T-helper 2 cell treated with Interferon-gamma antibody and Interleukin-4, amounts not matched to agents 100 ng/mL and 5 ng/mL, for 36 hours (primary cell): ENCODE data around the gene LSG1. TPM values are rescaled to one million over a fixed set of nuclear protein-coding genes. Genes with fewer than 3 reads are reported as not detected.

Source experiments
- intact Hi-C: fragments of 100-400 bp; cut with micrococcal nuclease; formaldehyde crosslinking; loops from one replicate; pipeline ENCODE4 v1.15.1; 2023
- total RNA-seq: library from RNA; stranded (reverse); gene quantifications from 2 replicates; pipeline ENCODE4 v1.2.3, GENCODE V29; 2022

LSG1 gene
- total RNA-seq, 1 donor from 2014 or later: 49.6 TPM

GRCh38 chr3:194659778-194660177 is 12.2 kb downstream of the LSG1 start:
- intact Hi-C loops: no loop called here

GRCh38 chr3:194658477-194659242 is 13.3 kb downstream of the LSG1 start:
- intact Hi-C loops: no loop called here

GRCh38 chr3:194657439-194657838 is 14.6 kb downstream of the LSG1 start:
- intact Hi-C loops: no loop called here

GRCh38 chr3:194654443-194654842 is 17.5 kb downstream of the LSG1 start:
- intact Hi-C loops: no loop called here

- intact Hi-C loops: no loop called here
These were observed 24.2 kb downstream of the LSG1 start for GRCh38 chr3:194647747-194648146.

- intact Hi-C loops: no loop called here
These were observed 29.2 kb downstream of the LSG1 start for GRCh38 chr3:194642769-194643168.

GRCh38 chr3:194640829-194641228 is 31.2 kb downstream of the LSG1 start:
- intact Hi-C loops: no loop called here

- intact Hi-C loops: no loop called here
These were observed 32.9 kb downstream of the LSG1 start for GRCh38 chr3:194638991-194639605.

- intact Hi-C loops: no loop called here
These were observed 34.2 kb downstream of the LSG1 start for GRCh38 chr3:194637541-194638400.

GRCh38 chr3:194637066-194637465 is 34.9 kb downstream of the LSG1 start:
- intact Hi-C loops: no loop called here

- intact Hi-C loops: loop anchor here (5.0 kb wide), 1 partner anchor 39 kb away; the partner anchor contains the start of gene LSG1
These were observed 38.5 kb downstream of the LSG1 start, which contains the start of gene TMEM44 for GRCh38 chr3:194633349-194634004. TMEM44 (minus strand) TSS chr3:194633419; CDS start chr3:194633215, 204 bp downstream.

- intact Hi-C loops: loop anchor here (5.0 kb wide), 1 partner anchor 39 kb away; the partner anchor contains the start of gene LSG1
These were observed 39.1 kb downstream of the LSG1 start for GRCh38 chr3:194632809-194633348.

- intact Hi-C loops: loop anchor here (5.0 kb wide), 1 partner anchor 40 kb away; the partner anchor contains the start of gene LSG1
These were observed 39.7 kb downstream of the LSG1 start for GRCh38 chr3:194632226-194632808.

GRCh38 chr3:194631696-194632095 is 40.3 kb downstream of the LSG1 start:
- intact Hi-C loops: loop anchor here (5.0 kb wide), 1 partner anchor 41 kb away; the partner anchor contains the start of gene LSG1

- intact Hi-C loops: loop anchor here (5.0 kb wide), 1 partner anchor 42 kb away; the partner anchor contains the start of gene LSG1
These were observed 41.3 kb downstream of the LSG1 start for GRCh38 chr3:194630681-194631080.

- intact Hi-C loops: no loop called here
These were observed 47.0 kb downstream of the LSG1 start for GRCh38 chr3:194624956-194625355.

GRCh38 chr3:194623449-194624290 is 48.3 kb downstream of the LSG1 start:
- intact Hi-C loops: no loop called here

- intact Hi-C loops: no loop called here
These were observed 49.2 kb downstream of the LSG1 start for GRCh38 chr3:194622621-194623340.

- intact Hi-C loops: no loop called here
These were observed 50.0 kb downstream of the LSG1 start for GRCh38 chr3:194621947-194622346.
